DMS114 treated with DMSO at 0.1 percent for 48 hours (cell line): ENCODE results near the gene POC5.

Source experiments
- DNase-seq: peaks from one replicate; lab custom pipeline; 2025; ENCODE audit not compliant: unreplicated experiment; lab: John Stamatoyannopoulos, UW

Gene POC5

GRCh38 chr5:75660678-75661465, 56.4 kb downstream of the POC5 start:
- no peak for DNase-seq

DNA sequence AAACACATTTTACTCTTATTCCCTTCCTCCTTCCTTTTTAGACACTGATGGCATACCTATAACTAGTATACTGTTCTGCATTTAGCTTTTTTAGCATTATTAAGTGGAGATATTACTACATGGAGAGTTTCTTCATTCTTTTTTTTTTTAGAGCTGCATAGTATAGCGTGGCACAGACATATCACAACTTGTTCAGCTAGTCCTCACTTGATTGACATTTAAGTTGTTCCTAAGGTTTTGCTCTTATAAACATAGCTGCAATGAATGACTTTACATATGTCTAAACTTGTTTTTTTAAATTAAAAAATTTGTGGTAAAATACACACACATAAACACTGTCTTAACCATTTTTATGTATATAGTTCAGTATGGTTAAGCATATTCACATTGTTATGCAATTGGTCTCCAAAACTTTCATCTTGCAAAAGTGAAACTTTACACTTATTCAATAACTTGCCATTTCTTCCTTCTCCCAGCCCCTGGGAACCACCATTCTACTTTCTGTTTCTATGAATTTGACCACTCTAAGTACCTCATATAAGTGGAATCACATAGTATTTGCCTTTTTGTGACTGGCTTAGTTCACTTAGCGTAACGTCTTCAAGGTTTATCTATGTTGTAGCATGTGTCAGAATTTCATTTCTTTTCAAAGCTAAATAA, 57.3 kb downstream of the POC5 start:
- no peak for DNase-seq

DNA sequence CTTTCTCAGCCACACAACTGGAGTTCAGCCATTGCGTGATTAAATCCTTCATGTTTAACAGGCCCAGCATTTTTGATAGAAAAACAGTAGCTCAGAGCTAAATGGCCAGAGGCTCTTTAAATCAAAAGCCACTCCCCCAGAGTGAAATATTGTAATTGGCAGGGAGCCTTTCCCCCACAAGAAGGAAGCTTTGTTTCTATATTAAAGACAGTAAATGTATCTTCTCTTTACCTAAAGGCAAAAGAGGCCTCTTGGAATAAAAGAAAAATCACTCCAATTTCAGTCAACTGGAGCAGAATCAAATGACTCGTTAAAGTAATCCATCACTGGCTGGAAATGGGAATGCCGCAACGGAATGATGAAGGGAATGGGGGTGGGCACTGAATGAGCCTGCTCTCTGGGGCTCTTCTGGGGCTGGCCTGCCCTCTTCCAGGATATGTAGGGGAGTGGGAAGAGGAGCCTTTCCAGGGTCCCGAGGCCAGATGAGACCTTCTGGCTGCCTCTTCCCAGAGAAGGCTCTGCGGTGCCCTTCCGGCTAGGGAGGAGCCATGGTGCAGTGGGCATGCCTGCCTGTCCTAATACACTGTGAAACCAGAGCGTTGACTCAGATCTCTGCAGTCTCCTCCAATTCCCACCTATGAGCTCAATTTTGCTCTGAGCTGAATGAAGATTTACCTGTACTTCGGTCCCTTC, 60.8 kb downstream of the POC5 start:
- no peak for DNase-seq

DNA sequence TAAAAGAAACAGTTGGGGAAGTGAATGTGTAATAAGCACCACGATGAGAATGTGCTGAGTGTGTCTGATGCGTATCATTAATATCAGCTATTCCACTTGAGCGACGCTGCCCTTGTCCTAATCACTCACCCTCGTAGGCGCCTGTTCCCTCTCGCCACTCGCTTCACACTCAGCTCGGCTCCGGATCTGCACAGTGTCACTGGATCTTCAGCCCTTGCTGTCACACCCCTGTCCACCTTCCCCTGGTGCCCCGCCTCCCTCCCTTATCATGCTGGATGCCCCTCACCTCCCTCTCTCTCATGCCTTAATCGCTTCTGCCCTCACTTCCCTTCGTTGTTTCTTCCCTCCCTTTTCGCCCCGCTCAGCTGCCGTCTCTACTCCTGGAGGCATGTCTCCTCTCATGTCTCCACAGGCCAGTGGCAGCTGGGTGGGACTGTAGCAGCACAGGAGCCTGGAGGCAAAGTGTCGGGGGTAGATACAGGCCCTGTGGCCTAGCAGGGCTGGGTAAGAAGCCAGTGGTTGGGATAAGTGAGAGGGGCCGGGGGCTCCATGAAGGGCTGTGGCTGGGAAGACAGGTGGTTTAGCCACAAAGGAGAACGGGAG, 62.4 kb downstream of the POC5 start:
- no peak for DNase-seq

DNA sequence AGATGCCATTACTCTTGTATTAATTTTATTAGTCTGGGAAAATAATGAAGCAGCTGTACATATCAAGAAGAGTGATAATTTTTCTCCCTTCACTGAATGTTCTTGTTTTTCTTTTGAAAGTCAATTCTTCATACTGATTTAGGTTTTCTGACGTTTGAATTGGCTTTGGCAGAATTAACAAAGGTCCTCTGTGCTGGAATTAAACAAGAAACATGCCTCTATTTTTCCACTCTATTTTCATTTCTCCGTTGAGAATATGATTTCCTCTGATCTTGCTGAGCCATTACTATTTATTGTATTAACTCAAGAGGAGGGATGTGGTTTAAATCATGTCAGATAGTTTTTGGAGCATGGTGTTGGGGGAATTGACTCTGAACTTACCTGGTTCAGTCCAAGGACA, 63.7 kb downstream of the POC5 start:
- no peak for DNase-seq

DNA sequence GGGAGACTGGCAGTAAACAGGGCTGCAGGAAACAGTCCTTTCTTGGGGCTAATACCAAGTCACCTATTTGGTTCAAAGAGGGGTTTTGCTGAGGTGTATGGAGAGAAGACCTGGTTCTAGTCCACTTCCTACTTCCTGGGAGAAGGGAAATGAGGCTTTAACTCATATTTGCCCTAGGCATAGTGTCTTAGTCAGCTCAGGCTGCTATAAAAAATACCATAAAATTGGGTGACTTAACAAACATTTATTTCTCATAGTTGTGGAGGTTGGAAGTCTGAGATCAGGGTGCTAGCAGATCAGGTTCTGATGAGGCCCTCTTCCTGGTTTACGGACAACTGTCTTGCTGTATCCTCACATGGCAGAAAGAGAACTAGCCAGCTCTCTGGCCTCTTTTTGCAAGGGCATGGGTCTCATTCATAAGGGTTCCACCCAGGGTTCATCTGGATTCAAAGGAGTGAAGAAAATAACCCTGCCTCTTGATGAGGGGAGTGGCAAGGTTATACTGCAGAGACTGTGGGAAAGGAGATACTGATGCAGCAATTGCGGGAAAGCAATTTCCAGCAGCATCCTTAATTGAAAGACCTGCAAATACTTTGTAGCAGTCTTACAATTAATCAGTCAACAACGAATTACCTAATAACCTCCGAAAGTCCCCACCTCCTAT, 65.5 kb downstream of the POC5 start:
- no peak for DNase-seq

GRCh38 chr5:75648712-75649111, 68.5 kb downstream of the POC5 start:
- no peak for DNase-seq

DNA sequence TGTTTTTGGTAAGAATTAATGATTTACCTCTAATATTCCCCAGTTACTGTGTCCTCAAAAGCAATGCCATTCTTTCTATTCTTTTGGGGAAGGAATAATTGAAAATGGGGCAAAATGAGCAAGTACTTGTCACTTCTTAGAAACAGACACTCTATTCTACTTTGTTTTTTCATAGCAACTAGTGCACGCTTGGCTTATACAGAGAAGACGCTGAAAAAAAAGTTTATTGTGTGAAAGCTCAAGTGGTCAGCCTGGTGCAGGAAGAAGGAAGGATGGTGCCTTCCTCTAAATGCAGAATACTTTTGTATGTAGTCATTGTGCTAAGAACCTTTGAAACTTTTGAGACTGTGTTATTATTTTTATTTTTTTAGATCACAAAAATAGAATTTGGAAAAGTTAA, 76.4 kb downstream of the POC5 start:
- DNase-seq = no peak

DNA sequence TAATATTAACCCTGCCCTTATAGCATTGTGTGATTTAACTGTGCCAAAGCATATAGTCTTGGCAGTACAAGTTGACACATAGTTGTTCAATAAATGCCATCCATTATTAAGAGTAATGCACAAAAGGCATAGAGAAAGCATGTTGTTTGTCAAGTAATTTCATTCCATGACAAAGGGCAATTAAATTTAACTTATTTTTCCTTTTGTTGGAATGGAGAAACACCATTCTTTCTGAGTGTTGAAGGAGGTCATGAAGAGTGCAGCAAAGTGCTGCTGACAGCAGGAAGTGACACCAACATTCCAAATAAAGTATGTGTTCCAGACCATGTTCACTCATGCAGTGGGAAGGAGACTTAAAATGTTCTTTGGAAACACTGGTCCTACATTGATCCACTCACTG, 76.8 kb downstream of the POC5 start:
- DNase-seq = no peak

- DNase-seq = no peak
Observed at GRCh38 chr5:75639535-75640311, 77.5 kb downstream of the POC5 start.

DNA sequence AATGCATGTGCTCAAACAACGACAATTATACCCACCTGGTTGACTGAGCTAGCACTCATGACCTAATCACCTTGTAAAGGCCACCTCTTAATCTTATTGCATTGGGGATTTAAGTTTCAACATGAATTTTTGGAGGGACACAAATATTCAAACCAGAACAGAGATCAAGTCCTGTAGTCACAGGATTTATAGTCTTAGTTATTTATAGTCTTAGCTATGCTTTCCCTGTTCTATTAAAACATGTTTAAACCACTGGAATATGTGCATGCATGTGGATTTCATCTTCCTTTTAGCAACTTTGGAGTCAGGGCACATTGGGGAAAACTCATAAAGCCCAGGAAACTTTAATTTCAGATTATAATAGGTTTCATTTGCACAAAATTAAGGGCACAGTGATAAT, 79.3 kb downstream of the POC5 start:
- DNase-seq = no peak

- no peak for DNase-seq
Observed at GRCh38 chr5:75632321-75632720, 84.9 kb downstream of the POC5 start.

GRCh38 chr5:75630875-75631274, 86.4 kb downstream of the POC5 start:
- no peak for DNase-seq

GRCh38 chr5:75627801-75628200, 89.4 kb downstream of the POC5 start:
- DNase-seq = no peak

DNA sequence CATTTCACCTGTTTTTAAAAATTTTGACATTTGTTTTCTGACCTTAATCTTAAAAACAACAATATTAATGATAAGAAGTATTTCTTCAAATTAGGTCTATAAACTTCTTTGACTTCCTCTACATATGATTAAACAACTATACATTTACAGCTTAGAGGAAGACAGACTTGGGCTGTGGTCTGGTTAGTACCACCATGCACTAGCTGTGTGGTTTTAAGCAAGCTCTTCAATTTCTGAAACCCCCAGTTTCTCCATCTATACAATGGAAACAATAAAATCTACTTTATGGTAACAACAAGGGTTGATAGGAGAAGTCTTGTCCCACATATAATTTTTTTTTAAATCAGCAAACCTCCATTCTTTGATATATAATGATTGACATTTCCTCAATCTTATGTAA, 90.3 kb downstream of the POC5 start:
- DNase-seq = no peak
